IMR-90 (cell line): ENCODE results near the gene PLTP. TPM values are rescaled to one million over a fixed set of nuclear protein-coding genes. Genes with fewer than 3 reads are reported as not detected.

Source experiments
- ATAC-seq: fragments of 200-7000 bp; cut with Tn5 transposase; 2 replicates; pipeline ENCODE4 v1.9.1; 2020; ENCODE audit warnings: low read depth, mild to moderate bottlenecking, moderate library complexity
- BruUV-seq: library from RNA; stranded (reverse); fragments of 400-500 nt; replicated peaks from 2 replicates; lab custom pipeline; 2021; lab: Mats Ljungman, UMichigan
- CTCF ChIA-PET: fragments of 300-600 bp; formaldehyde crosslinking; extraction: SDS; loops from one replicate; lab custom pipeline; 2021; ENCODE audit warnings: antibody characterized with exemption; lab: Yijun Ruan, JAX
- POLR2A ChIA-PET: fragments of 300-600 bp; sonication (Branson Sonifier 250); formaldehyde crosslinking; loops from one replicate; lab custom pipeline; 2022; ENCODE audit warnings: antibody characterized with exemption; ENCODE audit not compliant: unreplicated experiment; lab: Charles Lee
- DNase-seq: peaks from one replicate; pipeline ENCODE4 v3.0.0; 2013
- H2AFZ ChIP-seq: replicated peaks from 2 replicates; pipeline ENCODE3; 2013; ENCODE audit warnings: low read length, mild to moderate bottlenecking; ENCODE audit not compliant: poor library complexity
- H2AK5ac ChIP-seq: 2 replicates; pipeline ENCODE4 v1.6.1; 2013; ENCODE audit warnings: low read depth, low read length, inconsistent platforms
- H2AK9ac ChIP-seq: replicated peaks from 2 replicates; pipeline ENCODE3; 2013; ENCODE audit warnings: mild to moderate bottlenecking, low read depth, low read length, moderate library complexity; ENCODE audit not compliant: poor library complexity
- H2BK120ac ChIP-seq: 2 replicates; pipeline ENCODE4 v1.6.1; 2013; ENCODE audit warnings: low read depth, low read length, inconsistent platforms
- H2BK15ac ChIP-seq: 3 replicates; pipeline ENCODE4 v1.6.1; 2013; ENCODE audit warnings: low read depth, low read length, inconsistent platforms
- H2BK20ac ChIP-seq: 2 replicates; pipeline ENCODE4 v1.6.1; 2013; ENCODE audit warnings: low read depth, mild to moderate bottlenecking, inconsistent platforms, low read length, moderate library complexity
- H2BK5ac ChIP-seq: 2 replicates; pipeline ENCODE4 v1.6.1; 2013; ENCODE audit warnings: mild to moderate bottlenecking, low read depth, low read length, inconsistent platforms; ENCODE audit not compliant: poor library complexity, severe bottlenecking
- H3K14ac ChIP-seq: replicated peaks from 2 replicates; pipeline ENCODE4 v1.6.1; 2013; ENCODE audit warnings: low read depth, low read length, inconsistent platforms
- H3K18ac ChIP-seq: 2 replicates; pipeline ENCODE4 v1.6.1; 2013; ENCODE audit warnings: low read depth, low read length, control low read depth
- H3K23ac ChIP-seq: 2 replicates; pipeline ENCODE4 v1.6.1; 2013; ENCODE audit warnings: low read depth, low read length, inconsistent platforms
- H3K27ac ChIP-seq: 2 replicates; pipeline ENCODE4 v1.5.1; 2013; ENCODE audit warnings: mild to moderate bottlenecking, control low read depth, low read length; ENCODE audit not compliant: insufficient read depth
- H3K27me3 ChIP-seq: 2 replicates; pipeline ENCODE4 v1.6.1; 2013; ENCODE audit warnings: low read length; ENCODE audit not compliant: control insufficient read depth, insufficient read depth
- H3K36me3 ChIP-seq: 2 replicates; pipeline ENCODE4 v1.6.1; 2013; ENCODE audit warnings: low read length, mixed read lengths; ENCODE audit not compliant: control insufficient read depth, insufficient read depth
- H3K4ac ChIP-seq: 2 replicates; pipeline ENCODE4 v1.6.1; 2013; ENCODE audit warnings: low read depth, low read length, inconsistent platforms
- H3K4me1 ChIP-seq: 2 replicates; pipeline ENCODE4 v1.6.1; 2013; ENCODE audit warnings: low read length, mixed read lengths; ENCODE audit not compliant: control insufficient read depth, insufficient read depth
- H3K4me2 ChIP-seq: 2 replicates; pipeline ENCODE4 v1.6.1; 2013; ENCODE audit warnings: low read depth, mild to moderate bottlenecking, control low read depth, low read length, moderate library complexity
- H3K4me3 ChIP-seq: 2 replicates; pipeline ENCODE4 v1.5.1; 2013; ENCODE audit warnings: low read depth, mild to moderate bottlenecking, control low read depth, low read length, moderate library complexity; ENCODE audit not compliant: insufficient read depth
- H3K56ac ChIP-seq: 2 replicates; pipeline ENCODE4 v1.6.1; 2013; ENCODE audit warnings: low read length, inconsistent platforms; ENCODE audit not compliant: insufficient read depth; ENCODE audit errors: extremely low read depth
- H3K79me1 ChIP-seq, 2 experiments: 2 replicates each; pipeline ENCODE4 v1.6.1; 2013; ENCODE audit warnings: low read length in 2 of 2, inconsistent platforms in 1 of 2, low read depth in 1 of 2
- H3K9ac ChIP-seq: 2 replicates; pipeline ENCODE4 v1.6.1; 2013; ENCODE audit warnings: low read depth, low read length, control low read depth
- H3K9me1 ChIP-seq: 2 replicates; pipeline ENCODE4 v1.6.1; 2013; ENCODE audit warnings: low read length, inconsistent platforms; ENCODE audit not compliant: insufficient read depth
- H3K9me3 ChIP-seq: 2 replicates; pipeline ENCODE4 v1.6.1; 2013; ENCODE audit warnings: low read length; ENCODE audit not compliant: control insufficient read depth, insufficient read depth
- H4K20me1 ChIP-seq: 2 replicates; pipeline ENCODE4 v1.6.1; 2013; ENCODE audit warnings: low read length, inconsistent platforms; ENCODE audit not compliant: insufficient read depth
- H4K5ac ChIP-seq: 2 replicates; pipeline ENCODE4 v1.6.1; 2013; ENCODE audit warnings: mild to moderate bottlenecking, low read depth, low read length, control low read depth
- H4K8ac ChIP-seq, 2 experiments: 2 replicates each; pipeline ENCODE4 v1.6.1; 2013; ENCODE audit warnings: low read depth in 2 of 2, low read length in 2 of 2, control low read depth in 1 of 2, inconsistent platforms in 1 of 2
- H4K91ac ChIP-seq: 2 replicates; pipeline ENCODE4 v1.6.1; 2013; ENCODE audit warnings: low read depth, low read length, inconsistent platforms; ENCODE audit not compliant: insufficient read depth
- BHLHE40 ChIP-seq: fragments of 150-350 bp; IDR thresholded peaks from 2 replicates; pipeline ENCODE4 v1.6.1; 2016; ENCODE audit warnings: mild to moderate bottlenecking, low read depth, low read length
- CHD1 ChIP-seq: IDR thresholded peaks from 2 replicates; pipeline ENCODE4 v1.6.1; 2012; ENCODE audit warnings: low read depth, low read length, improper control_type of control experiment
- MAFK ChIP-seq: IDR thresholded peaks from 2 replicates; pipeline ENCODE4 v1.6.1; 2012; ENCODE audit warnings: low read depth, low read length, improper control_type of control experiment
- MAZ ChIP-seq: IDR thresholded peaks from 2 replicates; pipeline ENCODE4 v1.6.1; 2012; ENCODE audit warnings: low read depth, mild to moderate bottlenecking, low read length, improper control_type of control experiment, moderate library complexity, borderline replicate concordance
- POLR2A ChIP-seq: IDR thresholded peaks from 2 replicates; pipeline ENCODE4 v1.6.1; 2012; ENCODE audit warnings: mild to moderate bottlenecking, low read depth, low read length
- RAD21 ChIP-seq: IDR thresholded peaks from 2 replicates; pipeline ENCODE4 v1.6.1; 2012; ENCODE audit warnings: low read length, improper control_type of control experiment
- RFX5 ChIP-seq: IDR thresholded peaks from 2 replicates; pipeline ENCODE4 v1.8.0; 2012; ENCODE audit warnings: low read depth, mild to moderate bottlenecking, low read length, moderate library complexity
- USF2 ChIP-seq: fragments of 150-350 bp; IDR thresholded peaks from 2 replicates; pipeline ENCODE4 v1.6.1; 2017; ENCODE audit warnings: mild to moderate bottlenecking, antibody characterized with exemption, low read length, low read depth
- WGBS, 2 experiments: methylation state at CpG; one replicate each; pipeline versions ENCODE4 v1.1.5 to v1.1.7; 2013; ENCODE audit warnings: missing lambda C conversion rate in 2 of 2; ENCODE audit not compliant: insufficient read length in 1 of 2; ENCODE audit errors: extremely low coverage in 2 of 2; 5-methylcytosine and 5-hydroxymethylcytosine counted together
- dilution Hi-C: fragments of 300-500 bp; cut with HindIII; formaldehyde crosslinking; loops from one replicate; pipeline ENCODE4 v1.14.3; 2018; ENCODE audit warnings: low sequenced_read_pairs; ENCODE audit not compliant: unreplicated experiment
- in situ Hi-C: fragments of 300-500 bp; cut with MboI; formaldehyde crosslinking; loops from 3 replicates; pipeline ENCODE4 v1.14.3; 2019; ENCODE audit warnings: low sequenced_read_pairs, inconsistent platforms, mixed read lengths
- intact Hi-C: fragments of 100-400 bp; cut with micrococcal nuclease; formaldehyde crosslinking; loops from 2 replicates; pipeline ENCODE4 v1.10.0; 2022
- polyA plus RNA-seq, 3 experiments: library from polyadenylated mRNA; depleted of rRNA; stranded (reverse); fragments of >200 nt; gene quantifications; 2 replicates each; pipeline ENCODE4 v1.2.3, GENCODE V29; 2012; ENCODE audit warnings: low replicate concordance in 1 of 3
- total RNA-seq: library from RNA; depleted of rRNA; stranded (reverse); fragments of >200 nt; gene quantifications from 2 replicates; pipeline ENCODE4 v1.2.3, GENCODE V29; 2012

The PLTP gene
- total and polyA plus RNA-seq, 2 of the 4 experiments (the other 2 are of a cell fraction), result 5.4 to 55.8 TPM

- no peak overlapping the region for H3K14ac ChIP-seq
- H3K27ac ChIP-seq, result no peak overlapping the region
- no peak overlapping the region for H2BK120ac ChIP-seq
- H3K9me1 ChIP-seq, result no peaks in the 10 kb centered on the region; the same call in 1 of the 2 replicates
- POLR2A ChIA-PET, result no interaction called here
- DNase-seq, result no peak
- H3K36me3 ChIP-seq, result peaks cover 26% of the 10 kb centered on the region
- H3K56ac ChIP-seq, result no peak overlapping the region
- H3K4me2 ChIP-seq, result no peak overlapping the region
- no peak overlapping the region for H3K9ac ChIP-seq
- H2BK5ac ChIP-seq, result no peak overlapping the region
- no peak overlapping the region for H4K91ac ChIP-seq
- no peak overlapping the region for H2AK5ac ChIP-seq
- H3K18ac ChIP-seq, result no peak overlapping the region
- TF ChIP-seq RAD21, result no peak
- no peak for TF ChIP-seq RFX5
- no peak for TF ChIP-seq CHD1
- TF ChIP-seq POLR2A, result no peak
- no peak for TF ChIP-seq MAZ
- TF ChIP-seq USF2, result no peak
- no peak for TF ChIP-seq BHLHE40
- no peak for TF ChIP-seq MAFK
- no peak overlapping the region for H2BK20ac ChIP-seq
- no peaks in the 10 kb centered on the region for H4K20me1 ChIP-seq
- intact Hi-C loops, result no loop called here
- BruUV-seq, result no TSS peak
- no peaks in the 10 kb centered on the region for H3K27me3 ChIP-seq
- no peak overlapping the region for H2BK15ac ChIP-seq
- in situ Hi-C loops, result no loop called here
- peaks cover 11 to 26% of the 10 kb centered on the region in 2 experiments; a peak in 3 of 4 replicates for H3K79me1 ChIP-seq
- 84% methylated on average over 3 of the region's 13 CpGs; no CpG with 5 or more reads in 1 of the 2 experiments for WGBS, 2 experiments
- no peak overlapping the region for H3K23ac ChIP-seq
- dilution Hi-C loops, result no loop called here
- CTCF ChIA-PET, result no interaction called here
- H2AFZ ChIP-seq, result no peak overlapping the region
- H3K4ac ChIP-seq, result no peak overlapping the region
- H4K5ac ChIP-seq, result no peak overlapping the region
- H2AK9ac ChIP-seq, result no peak overlapping the region
- ATAC-seq, result no peak
- H3K4me1 ChIP-seq, result peaks cover 4% of the 10 kb centered on the region
- H3K9me3 ChIP-seq, result no peaks in the 10 kb centered on the region
- no peak overlapping the region for H4K8ac ChIP-seq
- no peak overlapping the region for H3K4me3 ChIP-seq
Measured at GRCh38 chr20:45878076-45878761, 33.7 kb downstream of the PLTP start.
